Esophagus muscularis mucosa (tissue), 4 donors: ENCODE data around the gene GJD2. TPM values are rescaled to one million over a fixed set of nuclear protein-coding genes. Genes with fewer than 3 reads are reported as not detected.

Experiments
- DNase-seq: peaks from one replicate; pipeline ENCODE4 v3.0.0-alpha.2; 2017; ENCODE audit errors: extremely low spot score
- H3K27ac ChIP-seq, 4 donors: fragments of 200-600 bp; sonication (generic); replicated peaks in 1 of 4; 1 replicate in 3 of 4; 2 replicates in 1 of 4; pipeline ENCODE4 v1.5.1; 2016 to 2019; ENCODE audit warnings: mild to moderate bottlenecking in 1 of 4
- H3K27me3 ChIP-seq, 4 donors: fragments of 200-600 bp; sonication (generic); one replicate each; pipeline versions ENCODE4 v1.5.1 to v1.6.0; 2016 to 2019
- H3K36me3 ChIP-seq, 4 donors: fragments of 200-600 bp; sonication (generic); one replicate each; pipeline ENCODE4 v1.5.1; 2016 to 2019
- H3K4me1 ChIP-seq, 4 donors: fragments of 200-600 bp; sonication (generic); one replicate each; pipeline ENCODE4 v1.5.1; 2016 to 2019
- H3K4me3 ChIP-seq, 4 donors: fragments of 200-600 bp; sonication (generic); 1 replicate in 2 of 4; 2 replicates in 2 of 4; pipeline ENCODE4 v1.5.1; 2016 to 2019; ENCODE audit warnings: mild to moderate bottlenecking in 4 of 4, moderate library complexity in 1 of 4
- H3K9me3 ChIP-seq, 4 donors: fragments of 200-600 bp; sonication (generic); 1 replicate in 3 of 4; 2 replicates in 1 of 4; pipeline ENCODE4 v1.5.1; 2016 to 2019
- EP300 ChIP-seq: sonication (generic); formaldehyde crosslinking; IDR thresholded peaks from one replicate; pipeline ENCODE4 v1.6.1; 2017; ENCODE audit warnings: antibody characterized with exemption
- POLR2A ChIP-seq: fragments of 450-650 bp; IDR thresholded peaks from one replicate; pipeline ENCODE4 v1.6.1; 2017; ENCODE audit warnings: antibody characterized with exemption, moderate library complexity, mild to moderate bottlenecking, low read depth
- POLR2AphosphoS5 ChIP-seq, 2 donors: sonication (generic); formaldehyde crosslinking; IDR thresholded peaks; one replicate each; pipeline ENCODE4 v1.6.1; 2017; ENCODE audit warnings: antibody characterized with exemption in 2 of 2
- WGBS: methylation state at CpG from one replicate; pipeline ENCODE4 v1.1.5; 2018; 5-methylcytosine and 5-hydroxymethylcytosine counted together
- intact Hi-C: fragments of 100-400 bp; cut with DNase I; formaldehyde crosslinking; loops from one replicate; pipeline ENCODE4 v1.15.1; 2023
- total RNA-seq, 4 donors: library from RNA; depleted of rRNA; stranded (reverse); fragments of >200 nt; gene quantifications; one replicate each; pipeline versions ENCODE4 v1.1.0 to v1.2.1, GENCODE V29; 2016
- TF ChIP-seq, protein P1 (sequence below), 3 experiments: fragments of 200-600 bp in 2 of 3; fragments of 450-650 bp in 1 of 3; sonication (generic) in 2 of 3; IDR thresholded peaks; one replicate each; pipeline ENCODE4 v1.5.1; 2017 to 2019; ENCODE audit warnings: antibody characterized with exemption in 3 of 3, mild to moderate bottlenecking in 2 of 3, moderate library complexity in 1 of 3

The GJD2 gene
- total RNA-seq, 4 donors from 2014 or later, result not detected

DNA sequence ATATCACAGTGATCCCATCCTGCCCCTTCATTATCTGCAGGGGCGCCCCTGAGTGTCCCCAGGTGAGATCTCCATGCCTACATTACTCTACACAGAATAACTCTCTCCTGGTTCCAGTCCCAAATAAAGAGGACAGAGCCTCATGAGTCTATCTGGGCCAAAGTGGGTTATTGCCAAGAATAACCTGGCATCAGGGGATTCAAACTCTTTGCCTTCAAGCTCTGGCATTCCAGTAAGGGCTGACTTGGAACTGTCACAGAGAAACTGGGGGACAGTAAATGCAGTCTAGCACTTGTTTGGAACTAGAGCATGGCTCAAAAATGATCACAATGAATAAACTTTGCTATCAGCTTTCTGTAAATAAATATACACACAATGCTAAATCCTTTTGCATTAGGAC, 30.3 kb downstream of the GJD2 start:
- Histone ChIP-seq H3K27me3 (no peaks in the 10 kb centered on the region), H3K27ac (no peak overlapping the region), H3K4me3 (no peak overlapping the region), H3K4me1 (peaks cover 21 to 37% (median 33%) of the 10 kb centered on the region in 4 donors), H3K36me3 (no peaks in the 10 kb centered on the region), H3K9me3 (no peaks in the 10 kb centered on the region)
- TF ChIP-seq POLR2AphosphoS5 (IDR thresholded peaks at IDR 0.05), result no peak
- no peak for TF ChIP-seq POLR2A
- TF ChIP-seq EP300, result no peak
- TF ChIP-seq, protein P1, sequence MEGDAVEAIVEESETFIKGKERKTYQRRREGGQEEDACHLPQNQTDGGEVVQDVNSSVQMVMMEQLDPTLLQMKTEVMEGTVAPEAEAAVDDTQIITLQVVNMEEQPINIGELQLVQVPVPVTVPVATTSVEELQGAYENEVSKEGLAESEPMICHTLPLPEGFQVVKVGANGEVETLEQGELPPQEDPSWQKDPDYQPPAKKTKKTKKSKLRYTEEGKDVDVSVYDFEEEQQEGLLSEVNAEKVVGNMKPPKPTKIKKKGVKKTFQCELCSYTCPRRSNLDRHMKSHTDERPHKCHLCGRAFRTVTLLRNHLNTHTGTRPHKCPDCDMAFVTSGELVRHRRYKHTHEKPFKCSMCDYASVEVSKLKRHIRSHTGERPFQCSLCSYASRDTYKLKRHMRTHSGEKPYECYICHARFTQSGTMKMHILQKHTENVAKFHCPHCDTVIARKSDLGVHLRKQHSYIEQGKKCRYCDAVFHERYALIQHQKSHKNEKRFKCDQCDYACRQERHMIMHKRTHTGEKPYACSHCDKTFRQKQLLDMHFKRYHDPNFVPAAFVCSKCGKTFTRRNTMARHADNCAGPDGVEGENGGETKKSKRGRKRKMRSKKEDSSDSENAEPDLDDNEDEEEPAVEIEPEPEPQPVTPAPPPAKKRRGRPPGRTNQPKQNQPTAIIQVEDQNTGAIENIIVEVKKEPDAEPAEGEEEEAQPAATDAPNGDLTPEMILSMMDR (IDR thresholded peaks at IDR 0.05), result no peak
- intact Hi-C loops, result no loop called here
- DNase-seq, result no peak
- WGBS, result 94% methylated on average over 1 of the region's 1 CpG

- Histone ChIP-seq H3K9me3 (no peaks in the 10 kb centered on the region), H3K36me3 (no peaks in the 10 kb centered on the region), H3K27me3 (no peaks in the 10 kb centered on the region), H3K4me3 (peak overlapping the region; percentile 28 to 46 (median 31)), H3K4me1 (peaks cover 24 to 42% (median 40%) of the 10 kb centered on the region in 4 donors), H3K27ac (peak overlapping the region; percentile 55 to 78 (median 69))
- no peak for DNase-seq
- TF ChIP-seq POLR2A, result no peak
- TF ChIP-seq, protein P1 (IDR thresholded peaks at IDR 0.05), result peak in 1 of 3 experiments; percentile 15
- intact Hi-C loops, result no loop called here
- WGBS, result 28% methylated on average over 4 of the region's 4 CpGs
Observed at GRCh38 chr15:34722439-34722836, 32.4 kb downstream of the GJD2 start.

DNA sequence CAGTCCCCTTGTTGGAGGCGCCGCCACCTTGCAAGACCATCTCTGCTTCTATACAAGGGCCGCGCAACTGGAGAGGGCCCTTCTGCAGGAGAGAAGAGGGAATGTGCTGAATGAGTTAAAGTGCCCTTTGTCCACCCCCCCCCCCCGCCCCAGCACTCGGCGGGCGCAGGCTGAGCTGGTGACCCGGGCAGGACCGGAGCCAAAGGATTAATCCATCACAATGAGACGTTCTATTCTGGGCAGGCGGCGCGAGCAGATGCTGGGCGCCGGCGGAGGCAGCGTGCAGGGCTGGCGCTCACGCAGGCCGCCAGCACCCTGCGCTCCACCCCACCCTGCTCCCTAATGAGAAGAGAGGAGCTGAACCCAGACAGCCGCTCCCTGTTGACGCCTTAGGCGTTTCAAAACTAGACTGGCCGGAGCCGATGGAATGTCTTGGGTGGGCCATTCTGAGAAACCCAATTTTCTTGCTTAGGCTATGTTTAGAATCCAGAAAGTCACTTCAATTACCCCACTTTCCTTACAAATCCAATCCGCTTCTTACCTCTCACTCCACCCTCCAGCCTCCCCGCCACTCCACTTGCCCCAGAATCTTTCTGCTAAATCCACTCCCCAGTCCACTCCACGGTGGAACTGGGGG, 32.9 kb downstream of the GJD2 start:
- no peak for DNase-seq
- H3K27me3 ChIP-seq, result no peaks in the 10 kb centered on the region
- peaks cover 24 to 44% (median 41%) of the 10 kb centered on the region in 4 donors for H3K4me1 ChIP-seq
- peak overlapping the region; percentile 55 to 78 (median 69) for H3K27ac ChIP-seq
- intact Hi-C loops, result no loop called here
- 7% methylated on average over 21 of the region's 30 CpGs for WGBS
- no peaks in the 10 kb centered on the region for H3K36me3 ChIP-seq
- TF ChIP-seq POLR2AphosphoS5 (IDR thresholded peaks at IDR 0.05) (peak in 1 of 2 donors; percentile 29), POLR2A (no peak), EP300 (no peak)
- TF ChIP-seq, protein P1 (IDR thresholded peaks at IDR 0.05), result no peak
- no peaks in the 10 kb centered on the region for H3K9me3 ChIP-seq
- peak overlapping the region; percentile 28 to 46 (median 31) for H3K4me3 ChIP-seq

GRCh38 chr15:34721157-34721801, 33.5 kb downstream of the GJD2 start:
- peak overlapping the region; percentile 28 to 46 (median 31) for H3K4me3 ChIP-seq
- H3K36me3 ChIP-seq, result no peaks in the 10 kb centered on the region
- H3K9me3 ChIP-seq, result no peaks in the 10 kb centered on the region
- no peak for TF ChIP-seq POLR2AphosphoS5 (IDR thresholded peaks at IDR 0.05)
- TF ChIP-seq POLR2A, result no peak
- TF ChIP-seq, protein P1 (IDR thresholded peaks at IDR 0.05), result no peak
- TF ChIP-seq EP300, result no peak
- no peak for DNase-seq
- no peaks in the 10 kb centered on the region for H3K27me3 ChIP-seq
- intact Hi-C loops, result no loop called here
- 82% methylated on average over 7 of the region's 7 CpGs for WGBS
- H3K4me1 ChIP-seq, result peaks cover 24 to 44% (median 41%) of the 10 kb centered on the region in 4 donors
- peak overlapping the region in 1 of 4 donors; percentile 78 for H3K27ac ChIP-seq
